Activated CD4-positive, alpha-beta T cell treated with anti-CD3 and anti-CD28 coated beads, Interleukin-2, amount 10 ng/mL, durations not matched to agents 24 days and 14 days (primary cell): ENCODE measurements around the gene GRIP2. TPM values are rescaled to one million over a fixed set of nuclear protein-coding genes. Genes with fewer than 3 reads are reported as not detected.

Source experiments
- DNase-seq: peaks from one replicate; pipeline ENCODE4 v3.0.0; 2022
- H3K27ac Mint-ChIP-seq: one replicate; pipeline ENCODE4 v1.8.0; 2022; ENCODE audit warnings: mild to moderate bottlenecking, mixed read lengths
- H3K27me3 Mint-ChIP-seq: one replicate; pipeline ENCODE4 v1.8.0; 2022; ENCODE audit warnings: mixed read lengths
- H3K36me3 Mint-ChIP-seq: one replicate; pipeline ENCODE4 v1.8.0; 2022; ENCODE audit warnings: low read depth, mild to moderate bottlenecking, mixed read lengths
- H3K4me1 Mint-ChIP-seq: one replicate; pipeline ENCODE4 v1.8.0; 2021; ENCODE audit warnings: mixed read lengths
- H3K4me3 Mint-ChIP-seq: one replicate; pipeline ENCODE4 v1.8.0; 2022; ENCODE audit warnings: mild to moderate bottlenecking, moderate library complexity, mixed read lengths
- H3K9me3 Mint-ChIP-seq: one replicate; pipeline ENCODE4 v1.8.0; 2021; ENCODE audit warnings: mixed read lengths
- intact Hi-C: fragments of 100-400 bp; cut with micrococcal nuclease; formaldehyde crosslinking; loops from one replicate; pipeline ENCODE4 v1.15.1; 2023
- total RNA-seq: library from RNA; stranded (reverse); gene quantifications from 2 replicates; pipeline ENCODE4 v1.2.3, GENCODE V29; 2022

The GRIP2 gene
- total RNA-seq, 1 donor from 2014 or later: not detected

GRCh38 chr3:14468621-14468981 is 71.5 kb downstream of the GRIP2 start:
- intact Hi-C loops: loop anchor here (1.0 kb wide), 3 partner anchors 66 to 265 kb away; partner anchors contain the start of gene SLC6A6
- Mint-ChIP-seq H3K4me3 (no peak overlapping the region), H3K9me3 (no peaks in the 10 kb centered on the region), H3K4me1 (peaks cover 7% of the 10 kb centered on the region), H3K36me3 (peaks cover 29% of the 10 kb centered on the region), H3K27me3 (no peaks in the 10 kb centered on the region), H3K27ac (no peak overlapping the region)
- no peak for DNase-seq

DNA sequence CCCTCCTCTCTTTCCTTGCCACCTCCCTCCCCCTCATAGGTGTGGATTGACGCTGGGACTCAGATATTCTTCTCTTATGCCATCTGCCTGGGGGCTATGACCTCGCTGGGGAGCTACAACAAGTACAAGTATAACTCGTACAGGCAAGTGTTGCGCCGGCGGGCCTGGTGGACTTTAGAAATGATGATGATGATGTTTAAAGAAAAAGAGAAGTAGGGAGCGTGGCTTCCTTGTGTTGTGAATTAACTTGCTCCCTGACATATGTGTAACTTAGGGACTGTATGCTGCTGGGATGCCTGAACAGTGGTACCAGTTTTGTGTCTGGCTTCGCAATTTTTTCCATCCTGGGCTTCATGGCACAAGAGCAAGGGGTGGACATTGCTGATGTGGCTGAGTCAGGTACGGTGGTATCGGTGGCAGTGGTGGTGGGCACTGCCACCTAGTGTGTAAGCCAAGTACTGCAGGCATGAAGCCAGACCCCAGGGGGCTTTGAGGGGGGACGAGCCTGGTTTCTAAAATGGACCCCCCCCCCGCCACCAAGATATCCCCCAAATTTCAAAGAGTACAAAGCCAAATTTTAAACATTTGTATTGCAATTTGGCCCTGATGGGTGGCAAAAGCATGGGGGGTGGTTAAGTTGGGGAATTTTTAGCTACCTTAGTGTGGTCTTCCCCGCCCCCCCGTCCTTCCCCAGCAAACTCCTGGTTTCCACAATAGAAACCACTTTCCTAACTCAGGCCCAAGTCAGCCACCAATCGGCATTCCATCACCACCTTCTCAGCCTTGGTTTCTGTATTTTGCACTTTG is 72.1 kb downstream of the GRIP2 start:
- Mint-ChIP-seq H3K9me3 (no peaks in the 10 kb centered on the region), H3K27ac (no peak overlapping the region), H3K36me3 (peaks cover 28% of the 10 kb centered on the region), H3K27me3 (no peaks in the 10 kb centered on the region), H3K4me3 (no peak overlapping the region), H3K4me1 (peaks cover 7% of the 10 kb centered on the region)
- intact Hi-C loops: loop anchor here (1.0 kb wide), 3 partner anchors 66 to 265 kb away; partner anchors contain the start of gene SLC6A6
- DNase-seq: peak; percentile 81

GRCh38 chr3:14466179-14466903 is 73.8 kb downstream of the GRIP2 start:
- Mint-ChIP-seq H3K27me3 (no peaks in the 10 kb centered on the region), H3K27ac (no peak overlapping the region), H3K9me3 (no peaks in the 10 kb centered on the region), H3K36me3 (peaks cover 30% of the 10 kb centered on the region), H3K4me1 (peaks cover 10% of the 10 kb centered on the region), H3K4me3 (no peak overlapping the region)
- no peak for DNase-seq
- intact Hi-C loops: no loop called here

- Mint-ChIP-seq H3K9me3 (no peaks in the 10 kb centered on the region), H3K4me1 (peaks cover 15% of the 10 kb centered on the region), H3K36me3 (peaks cover 30% of the 10 kb centered on the region), H3K27ac (no peak overlapping the region), H3K27me3 (no peaks in the 10 kb centered on the region), H3K4me3 (no peak overlapping the region)
- intact Hi-C loops: no loop called here
- no peak for DNase-seq
These were observed 74.7 kb downstream of the GRIP2 start for GRCh38 chr3:14465425-14465824.

GRCh38 chr3:14464521-14464920 is 75.6 kb downstream of the GRIP2 start:
- no peaks in the 10 kb centered on the region for H3K27me3 Mint-ChIP-seq
- H3K4me3 Mint-ChIP-seq: no peak overlapping the region
- peaks cover 35% of the 10 kb centered on the region for H3K36me3 Mint-ChIP-seq
- no peak overlapping the region for H3K27ac Mint-ChIP-seq
- no peak for DNase-seq
- peaks cover 20% of the 10 kb centered on the region for H3K4me1 Mint-ChIP-seq
- intact Hi-C loops: loop anchor here (5.0 kb wide), 1 partner anchor 187 kb away; no protein-coding TSS in a partner anchor
- no peaks in the 10 kb centered on the region for H3K9me3 Mint-ChIP-seq

DNA sequence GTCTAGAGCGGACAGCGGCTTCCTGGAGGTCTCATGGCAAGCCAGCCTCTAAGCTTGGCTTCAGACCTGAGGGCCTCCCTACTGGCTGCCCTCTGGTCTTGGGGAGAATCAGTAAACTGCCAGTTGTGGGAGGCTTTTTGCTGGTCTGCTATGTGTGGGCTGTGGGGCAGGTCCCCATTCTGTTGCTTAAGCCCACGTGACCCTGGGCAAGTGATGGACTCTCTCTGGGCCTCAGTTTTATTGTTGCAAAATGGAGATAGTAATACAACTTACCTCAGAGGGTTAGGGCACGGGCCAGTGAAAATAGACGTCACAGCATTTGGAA is 76.0 kb downstream of the GRIP2 start:
- no peak for DNase-seq
- intact Hi-C loops: loop anchor here (5.0 kb wide), 1 partner anchor 187 kb away; no protein-coding TSS in a partner anchor
- H3K9me3 Mint-ChIP-seq: no peaks in the 10 kb centered on the region
- H3K4me1 Mint-ChIP-seq: peaks cover 20% of the 10 kb centered on the region
- H3K36me3 Mint-ChIP-seq: peaks cover 39% of the 10 kb centered on the region
- H3K4me3 Mint-ChIP-seq: no peak overlapping the region
- H3K27ac Mint-ChIP-seq: no peak overlapping the region
- H3K27me3 Mint-ChIP-seq: no peaks in the 10 kb centered on the region

DNA sequence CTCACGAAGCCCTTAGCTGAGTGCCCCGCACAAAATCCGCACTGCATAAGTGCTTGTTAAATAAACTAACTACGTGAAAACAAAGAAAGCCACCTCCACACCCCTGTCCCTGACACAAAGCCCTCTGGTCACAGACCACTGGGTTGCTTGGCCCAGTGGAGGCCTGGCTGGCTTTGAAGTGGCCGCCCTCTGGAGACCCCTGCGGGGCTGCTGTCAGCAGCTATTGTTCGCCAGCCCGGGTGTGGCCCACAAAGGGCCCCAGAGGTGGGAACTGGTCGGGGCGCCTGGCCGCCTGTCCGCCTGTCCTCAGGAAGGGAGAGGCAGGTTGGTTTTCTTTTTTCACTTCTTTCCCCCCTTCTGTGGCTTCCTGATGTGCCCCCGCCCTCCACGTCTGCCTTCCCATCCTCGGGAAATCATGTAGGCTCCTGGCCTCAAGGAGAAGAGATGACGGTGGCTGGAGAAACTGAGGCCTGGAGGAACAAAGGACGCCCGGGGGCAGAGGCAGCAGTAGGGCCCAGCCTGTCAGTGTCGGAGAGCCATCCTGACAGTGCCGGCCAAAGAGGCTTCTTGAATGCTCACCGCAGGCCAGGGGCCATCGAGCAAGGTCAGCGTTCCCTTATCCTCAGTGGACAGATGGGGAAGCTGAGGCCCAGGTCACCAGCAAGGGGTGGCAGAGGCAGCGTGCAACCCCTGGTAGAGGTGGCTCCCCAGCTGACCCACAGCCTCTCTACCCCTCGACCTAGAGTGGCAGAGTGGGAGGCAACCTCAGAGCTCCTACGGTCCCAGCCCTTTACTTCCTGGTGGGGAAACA is 76.6 kb downstream of the GRIP2 start:
- H3K4me1 Mint-ChIP-seq: peaks cover 20% of the 10 kb centered on the region
- DNase-seq: no peak
- no peak overlapping the region for H3K4me3 Mint-ChIP-seq
- no peaks in the 10 kb centered on the region for H3K9me3 Mint-ChIP-seq
- H3K27me3 Mint-ChIP-seq: no peaks in the 10 kb centered on the region
- intact Hi-C loops: loop anchor here (5.0 kb wide), 1 partner anchor 186 kb away; no protein-coding TSS in a partner anchor
- peak overlapping the region; percentile 49 for H3K27ac Mint-ChIP-seq
- H3K36me3 Mint-ChIP-seq: peaks cover 42% of the 10 kb centered on the region

DNA sequence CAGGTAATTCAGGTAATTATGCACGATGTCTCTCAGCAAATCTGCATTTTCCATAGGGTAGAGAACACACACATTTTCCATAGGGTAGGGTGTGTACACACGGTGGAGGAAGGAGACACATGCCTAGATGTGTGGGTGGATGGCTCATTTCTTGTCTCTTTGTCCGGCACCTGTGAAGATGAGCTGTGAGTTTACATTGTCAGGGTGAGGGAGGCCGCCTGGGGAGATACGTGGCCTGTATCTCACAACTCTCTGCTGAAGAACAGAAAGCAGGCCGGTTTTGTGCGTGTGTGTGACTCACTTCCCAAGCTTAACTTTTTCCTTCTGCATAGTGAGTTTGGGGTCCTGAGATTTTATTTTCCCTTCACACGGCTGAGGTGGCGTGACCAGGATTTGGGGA is 77.4 kb downstream of the GRIP2 start:
- H3K27me3 Mint-ChIP-seq: no peaks in the 10 kb centered on the region
- H3K4me3 Mint-ChIP-seq: no peak overlapping the region
- intact Hi-C loops: loop anchor here (1.0 to 5.0 kb wide), 4 partner anchors 30 to 185 kb away; partner anchors contain the start of gene SLC6A6
- peaks cover 40% of the 10 kb centered on the region for H3K36me3 Mint-ChIP-seq
- H3K9me3 Mint-ChIP-seq: no peaks in the 10 kb centered on the region
- H3K4me1 Mint-ChIP-seq: peaks cover 19% of the 10 kb centered on the region
- DNase-seq: no peak
- peak overlapping the region; percentile 74 for H3K27ac Mint-ChIP-seq

GRCh38 chr3:14461748-14462324 is 78.3 kb downstream of the GRIP2 start:
- Mint-ChIP-seq H3K9me3 (no peaks in the 10 kb centered on the region), H3K36me3 (peaks cover 38% of the 10 kb centered on the region), H3K27ac (peak overlapping the region; percentile 74), H3K4me3 (no peak overlapping the region), H3K27me3 (no peaks in the 10 kb centered on the region), H3K4me1 (peaks cover 18% of the 10 kb centered on the region)
- peak; percentile 80 for DNase-seq
- intact Hi-C loops: loop anchor here (1.0 to 5.0 kb wide), 5 partner anchors 30 to 201 kb away; partner anchors contain the start of gene SLC6A6

DNA sequence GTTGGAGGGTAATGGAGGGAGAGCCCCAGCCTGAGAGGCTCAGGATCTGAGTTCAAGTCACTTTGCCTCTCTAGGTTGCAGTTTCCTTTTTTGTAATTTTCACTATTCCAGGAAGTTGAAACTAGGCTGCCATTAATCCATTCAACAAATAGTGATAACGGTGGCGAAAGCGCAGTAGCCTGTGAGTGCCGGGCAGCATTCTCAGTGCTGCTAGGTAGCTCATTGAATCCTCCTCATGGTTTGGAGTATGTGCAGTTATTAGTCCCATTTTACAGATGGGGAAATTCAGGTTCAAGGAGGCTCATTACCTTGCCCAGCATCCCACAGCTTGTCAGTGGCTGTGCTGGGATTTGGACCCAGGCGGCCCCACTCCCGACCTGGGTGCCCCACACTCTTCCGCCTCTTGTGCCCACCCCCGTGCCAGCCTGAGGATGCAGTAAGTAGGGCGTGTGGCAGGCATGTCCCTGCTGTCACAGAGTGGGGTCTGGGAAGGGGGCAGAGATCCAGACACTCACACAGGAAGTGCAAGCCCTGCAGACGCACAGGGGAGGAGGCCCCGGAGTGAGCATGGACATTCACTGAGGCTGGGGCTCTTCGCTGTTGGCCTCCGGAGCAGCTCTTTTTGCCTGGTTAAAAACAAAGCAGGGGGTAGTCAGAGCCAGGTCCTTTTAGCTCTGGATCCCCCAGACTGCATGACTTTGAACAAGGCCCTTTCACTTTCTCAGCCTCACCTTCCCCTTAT is 79.0 kb downstream of the GRIP2 start:
- Mint-ChIP-seq H3K9me3 (no peaks in the 10 kb centered on the region), H3K36me3 (peaks cover 38% of the 10 kb centered on the region), H3K27me3 (no peaks in the 10 kb centered on the region), H3K4me1 (peaks cover 18% of the 10 kb centered on the region), H3K4me3 (no peak overlapping the region), H3K27ac (peak overlapping the region; percentile 37)
- no peak for DNase-seq
- intact Hi-C loops: loop anchor here (1.0 to 5.0 kb wide), 2 partner anchors 184 to 200 kb away; no protein-coding TSS in a partner anchor

DNA sequence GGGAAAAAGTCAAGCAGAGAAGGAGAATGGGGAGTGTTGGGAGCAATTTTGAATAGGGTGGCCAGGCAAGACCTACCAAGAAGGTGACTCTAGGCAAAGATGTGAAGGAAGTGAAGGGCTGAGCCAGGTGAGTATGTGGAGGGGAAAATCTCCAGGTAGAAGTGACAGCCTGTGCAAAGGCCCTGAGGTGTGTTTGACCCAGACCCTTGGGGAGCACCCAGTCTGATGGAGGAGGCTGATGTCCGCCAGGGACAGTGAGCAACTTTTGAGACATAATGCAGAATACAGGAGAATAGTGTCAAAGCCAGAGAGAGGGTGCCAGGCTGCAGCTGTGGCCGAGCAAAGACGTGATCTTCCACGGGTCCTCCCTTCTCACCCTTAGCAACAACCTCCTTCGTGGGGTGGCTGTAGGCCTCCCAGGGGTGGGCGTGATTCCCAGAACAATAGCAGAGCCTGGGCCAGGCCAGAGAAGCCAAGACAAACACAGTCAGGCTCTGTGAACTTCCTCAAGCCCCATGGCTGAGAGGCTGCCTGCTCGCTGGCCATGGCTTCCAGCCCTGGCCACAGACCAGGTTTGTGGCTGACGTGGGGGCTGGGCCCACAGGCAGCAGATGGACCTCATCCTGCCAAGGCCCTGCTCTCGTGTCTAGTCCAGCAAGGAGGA is 79.7 kb downstream of the GRIP2 start:
- Mint-ChIP-seq H3K4me3 (no peak overlapping the region), H3K9me3 (no peaks in the 10 kb centered on the region), H3K4me1 (peaks cover 18% of the 10 kb centered on the region), H3K36me3 (peaks cover 35% of the 10 kb centered on the region), H3K27ac (peak overlapping the region; percentile 34), H3K27me3 (no peaks in the 10 kb centered on the region)
- intact Hi-C loops: loop anchor here (1.0 to 5.0 kb wide), 2 partner anchors 183 to 199 kb away; no protein-coding TSS in a partner anchor
- DNase-seq: no peak

DNA sequence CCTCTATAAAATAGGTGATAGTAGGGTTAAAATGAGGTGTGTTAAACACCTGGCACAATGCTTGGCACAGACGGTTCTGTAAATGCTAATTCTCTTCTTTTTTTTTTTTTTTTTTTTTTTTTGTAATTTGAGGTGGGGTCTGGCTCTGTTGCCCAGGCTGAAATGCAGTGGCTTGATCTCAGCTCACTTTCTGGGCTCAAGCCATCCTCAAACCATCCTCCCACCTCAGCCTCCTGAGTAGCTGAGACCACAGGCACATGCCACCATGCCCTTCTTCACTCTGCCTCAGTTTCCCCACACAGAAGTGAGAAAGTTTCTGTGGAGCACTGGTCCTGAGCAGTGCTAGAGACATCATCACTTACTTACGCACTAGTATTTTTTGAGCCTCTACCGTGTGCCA is 80.4 kb downstream of the GRIP2 start:
- Mint-ChIP-seq H3K4me1 (peaks cover 18% of the 10 kb centered on the region), H3K27me3 (no peaks in the 10 kb centered on the region), H3K4me3 (no peak overlapping the region), H3K27ac (no peak overlapping the region), H3K36me3 (peaks cover 33% of the 10 kb centered on the region), H3K9me3 (no peaks in the 10 kb centered on the region)
- intact Hi-C loops: loop anchor here (5.0 kb wide), 1 partner anchor 182 kb away; no protein-coding TSS in a partner anchor
- no peak for DNase-seq
